ENCODE results near the gene LIPN.

The LIPN gene

DNA sequence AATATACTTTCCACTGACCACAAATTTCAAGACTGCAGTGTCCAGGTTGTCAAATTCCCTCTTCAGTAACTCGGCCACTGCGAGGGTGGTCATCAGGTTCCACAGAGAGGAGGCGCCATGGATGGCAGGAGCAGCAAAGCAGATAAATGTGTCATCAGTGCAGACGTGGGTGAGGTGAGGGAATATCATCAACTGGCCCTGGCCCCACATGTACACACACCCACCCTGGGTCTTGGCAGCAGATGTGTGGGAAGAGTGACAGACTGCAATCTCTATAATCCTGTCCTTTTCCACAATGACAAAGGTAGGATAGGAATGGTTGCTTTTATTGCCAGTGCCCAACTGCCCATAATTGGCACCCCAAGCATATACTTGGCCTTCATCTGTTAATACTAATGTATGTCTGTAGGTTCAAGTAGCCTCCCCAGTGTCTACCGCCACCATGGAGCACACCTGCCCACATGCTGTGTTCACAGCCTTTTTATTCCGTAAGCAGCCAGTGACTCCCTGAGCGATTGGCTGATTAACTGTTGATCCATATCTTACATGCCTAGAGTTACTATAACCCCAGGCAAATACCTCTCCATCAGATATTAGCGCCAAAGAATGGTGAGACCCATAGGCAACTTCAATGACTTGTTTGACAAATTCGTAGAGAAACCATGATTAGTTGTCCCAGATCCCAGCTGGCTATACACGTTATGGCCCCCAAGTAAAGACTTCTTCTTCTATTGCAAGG is 26.4 kb downstream of the LIPN start:
- no peak for DNase-seq

DNA sequence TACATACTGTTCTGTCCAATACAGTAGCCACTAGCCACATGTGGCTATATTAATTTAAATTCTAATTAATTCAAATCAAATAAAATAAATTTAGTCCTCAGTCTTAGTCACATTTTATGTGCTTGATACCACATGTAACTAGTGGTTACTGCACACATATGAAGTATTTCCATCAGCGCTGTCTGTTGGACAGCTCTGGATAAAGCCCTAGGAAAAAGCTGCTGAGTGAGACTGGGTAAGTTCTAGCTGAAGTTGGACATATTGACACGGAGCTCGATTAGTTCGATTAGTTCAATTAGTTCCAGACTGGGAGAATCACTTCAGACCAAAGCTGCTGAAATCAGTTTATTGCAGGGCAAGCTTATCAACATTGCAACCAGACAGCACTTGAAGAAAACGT is 27.6 kb downstream of the LIPN start:
- no peak for DNase-seq

DNA sequence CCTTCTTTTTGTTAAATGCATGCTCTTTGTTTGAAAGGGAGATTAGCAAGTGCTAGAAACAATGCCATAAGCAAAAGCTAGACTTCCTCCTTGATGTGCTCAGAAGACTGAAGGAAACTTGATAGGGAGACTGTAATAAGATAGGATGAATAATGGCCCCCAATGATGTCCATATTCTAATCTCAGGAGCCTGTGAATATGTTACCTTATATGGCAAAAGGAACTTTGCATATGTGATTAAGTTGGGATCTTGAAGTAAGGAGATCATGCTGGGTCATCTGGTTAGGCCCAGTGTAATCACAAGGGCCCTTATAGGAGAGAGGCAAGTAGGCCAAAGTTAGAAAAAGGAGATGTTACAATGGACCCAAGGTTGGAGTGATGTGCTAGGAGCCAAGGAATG is 29.1 kb downstream of the LIPN start:
- DNase-seq, result no peak

DNA sequence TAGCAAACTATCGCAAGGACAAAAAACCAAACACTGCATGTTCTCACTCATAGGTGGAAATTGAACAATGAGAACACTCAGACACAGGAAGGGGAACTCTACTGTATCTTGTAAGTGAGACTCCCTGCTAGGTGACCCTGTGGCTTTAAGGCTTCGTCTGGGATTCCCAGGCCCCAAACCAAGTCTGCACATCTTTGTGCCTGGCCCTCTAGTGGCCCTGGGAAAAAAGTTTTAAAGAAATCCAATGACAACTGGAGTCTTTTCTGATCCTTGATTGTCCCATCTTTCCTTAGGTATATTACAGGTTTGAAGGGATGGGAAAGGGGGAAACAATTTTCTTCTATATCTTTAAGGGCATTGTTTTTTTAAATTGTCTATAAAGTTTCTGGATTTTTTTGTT is 32.1 kb downstream of the LIPN start:
- peak; percentile 44 for DNase-seq

DNA sequence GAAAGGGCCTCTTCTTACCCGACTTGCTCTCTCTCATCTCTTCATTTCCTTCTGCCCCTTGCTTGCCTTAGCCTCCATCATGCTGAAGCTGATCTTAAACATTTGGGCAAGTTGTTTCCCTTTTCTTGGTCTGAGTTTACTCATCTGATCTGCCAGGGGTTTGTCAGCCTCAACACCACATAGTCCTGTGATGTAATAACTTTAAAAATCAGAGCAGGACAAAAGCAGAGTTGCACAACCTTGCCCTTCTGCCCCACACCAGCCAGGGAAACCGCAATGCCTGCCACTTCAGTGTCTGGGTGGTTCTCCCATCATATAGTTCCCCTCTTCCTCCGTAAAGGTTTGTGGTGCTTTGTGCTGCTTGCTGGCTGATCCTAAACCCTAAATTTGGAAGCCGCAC is 32.8 kb downstream of the LIPN start:
- peak; percentile 95 for DNase-seq

DNA sequence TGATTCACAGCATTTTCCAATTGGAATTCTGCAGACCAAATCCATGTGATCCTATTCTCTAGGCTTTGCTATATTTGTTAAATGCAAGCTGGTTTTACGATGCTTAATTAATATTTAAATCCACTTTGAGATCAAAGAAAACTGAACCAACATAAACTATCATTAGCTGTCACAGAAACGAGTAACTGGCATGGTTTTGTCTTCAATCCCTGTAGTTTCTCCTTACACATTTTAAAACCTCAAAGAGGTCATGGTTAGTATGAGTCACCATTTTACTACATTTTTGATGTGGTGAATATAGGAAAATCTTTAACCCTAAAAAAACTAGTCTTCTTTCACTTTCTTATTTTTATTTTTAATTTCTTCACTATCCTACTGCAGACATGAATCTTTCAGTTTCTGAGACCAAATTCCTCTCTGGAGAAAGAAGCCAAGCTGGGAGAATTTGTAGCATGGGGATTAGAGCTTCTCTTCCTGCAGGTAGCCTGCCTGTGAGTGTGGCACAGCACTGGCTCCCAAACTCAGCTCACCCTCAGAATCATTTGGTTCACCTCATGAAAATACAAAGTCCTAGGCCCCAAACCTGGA is 34.0 kb downstream of the LIPN start:
- DNase-seq, result peak; percentile 77

DNA sequence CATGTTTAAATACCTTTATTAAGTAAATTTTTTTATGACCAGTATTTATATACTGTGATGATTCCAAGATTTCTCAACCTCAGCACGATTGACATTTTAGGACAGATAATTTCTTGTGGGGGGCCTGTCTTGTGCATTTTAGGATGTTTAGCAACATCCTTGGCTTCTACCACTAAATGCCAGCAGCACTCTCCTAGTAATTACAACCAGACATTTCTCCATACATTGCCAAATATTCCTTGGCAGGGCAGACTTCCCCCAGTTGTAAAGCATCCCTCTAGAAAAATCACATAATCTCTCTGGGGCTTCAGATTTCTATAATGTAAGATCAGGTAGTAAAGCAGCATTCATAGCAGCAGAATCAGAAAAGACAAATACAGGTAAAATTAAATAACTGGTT is 34.9 kb downstream of the LIPN start:
- peak; percentile 12 for DNase-seq

DNA sequence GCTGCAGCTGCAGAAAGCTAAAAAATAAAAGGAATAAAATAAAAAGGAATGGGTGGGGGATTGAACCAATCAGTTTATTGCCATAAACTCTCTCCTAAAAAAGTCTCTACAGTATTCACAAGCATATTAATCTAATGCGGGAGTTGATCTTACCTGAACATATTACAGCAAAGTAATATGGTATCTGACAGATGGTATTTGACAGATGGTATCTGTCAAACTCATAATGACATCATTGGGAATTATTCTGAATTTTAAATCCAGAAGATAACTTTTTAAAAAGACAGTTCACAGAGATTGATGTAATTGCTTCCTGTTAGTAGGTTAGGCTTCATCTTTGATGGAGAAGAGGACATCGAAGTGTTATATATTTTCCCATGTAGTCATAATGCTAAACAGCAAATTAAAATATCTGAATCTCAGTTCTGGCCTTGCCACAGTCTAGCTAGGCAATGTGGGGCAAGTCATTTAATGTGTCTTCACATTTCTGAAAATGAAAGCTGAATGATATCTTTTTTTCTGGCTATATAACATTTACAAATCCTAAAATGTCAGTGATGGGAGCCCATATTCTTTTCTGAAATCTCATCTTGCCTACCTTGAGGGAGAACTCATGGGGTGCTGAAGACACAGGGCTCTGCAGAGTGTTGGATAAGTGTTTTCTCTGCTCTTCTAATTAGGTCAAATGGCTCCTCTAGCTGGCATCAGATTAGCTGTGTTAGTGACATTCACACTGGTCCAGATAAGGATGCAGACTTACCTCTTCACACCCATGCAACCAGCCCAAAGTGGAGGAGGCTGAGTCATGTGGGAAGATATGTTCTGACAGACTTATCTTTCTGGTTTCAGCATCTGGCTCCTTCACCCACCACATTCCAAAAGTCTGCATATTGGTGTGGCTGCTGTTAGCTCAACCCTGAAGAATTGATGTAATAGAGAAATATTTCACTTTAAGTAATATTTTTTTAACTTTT is 40.6 kb downstream of the LIPN start:
- no peak for DNase-seq

DNA sequence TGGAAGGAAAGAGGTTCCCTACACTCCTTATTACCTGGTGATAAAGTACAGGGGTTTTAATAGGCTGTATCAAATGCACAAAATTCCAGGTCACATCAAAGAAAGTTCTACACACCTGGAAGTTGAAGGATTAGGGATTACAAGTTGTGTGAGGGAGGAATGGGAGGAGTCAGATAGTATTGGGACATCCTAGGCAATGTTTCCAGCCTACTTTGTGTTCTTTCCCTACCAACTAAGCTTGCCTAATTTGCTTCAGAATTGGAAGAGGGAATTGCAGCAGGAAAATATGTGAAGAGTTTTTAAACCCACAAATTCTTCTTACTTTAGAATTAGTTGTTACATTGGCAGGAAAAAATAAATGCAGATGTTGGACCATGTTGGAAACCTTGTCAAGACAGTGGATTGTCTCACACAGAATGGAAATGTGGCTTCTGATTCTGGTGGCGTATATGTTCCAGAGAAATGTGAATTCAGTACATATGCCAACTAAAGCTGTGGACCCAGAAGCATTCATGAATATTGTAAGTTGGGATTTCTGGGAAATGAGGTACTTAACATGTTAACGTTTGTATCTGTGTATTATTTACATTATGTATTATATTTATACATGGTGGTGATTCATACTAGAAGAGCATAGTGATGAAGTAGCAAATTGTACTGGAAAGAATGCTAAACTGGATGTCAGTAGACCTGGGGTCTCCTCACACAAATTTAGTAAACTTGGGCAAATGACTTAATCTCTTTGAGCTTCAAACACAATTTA is 42.9 kb downstream of the LIPN start, which contains the start of gene LIPM:
TSS of gene LIPM (plus strand) at position 208 of the 763 bp plus-strand sequence. CDS start at position 375, 167 bp downstream.
- no peak for DNase-seq

DNA sequence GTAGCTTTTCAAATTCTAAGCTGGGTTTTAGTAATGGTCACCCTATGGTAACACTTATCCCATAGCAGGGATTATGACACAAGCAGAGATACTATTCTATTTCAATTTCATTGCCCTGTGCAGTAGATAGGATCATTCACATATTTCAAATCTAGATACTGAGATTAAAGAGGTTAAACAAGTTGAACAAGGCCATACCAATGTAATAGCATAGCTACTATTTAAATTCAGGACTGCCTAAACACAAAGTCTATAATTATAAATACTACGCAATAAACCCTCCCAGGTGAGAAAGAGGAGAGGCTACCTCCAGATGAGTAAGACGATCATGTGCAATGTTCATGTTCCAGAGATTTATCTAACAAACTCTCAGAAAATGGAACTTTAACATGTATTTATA is 43.8 kb downstream of the LIPN start:
- no peak for DNase-seq

DNA sequence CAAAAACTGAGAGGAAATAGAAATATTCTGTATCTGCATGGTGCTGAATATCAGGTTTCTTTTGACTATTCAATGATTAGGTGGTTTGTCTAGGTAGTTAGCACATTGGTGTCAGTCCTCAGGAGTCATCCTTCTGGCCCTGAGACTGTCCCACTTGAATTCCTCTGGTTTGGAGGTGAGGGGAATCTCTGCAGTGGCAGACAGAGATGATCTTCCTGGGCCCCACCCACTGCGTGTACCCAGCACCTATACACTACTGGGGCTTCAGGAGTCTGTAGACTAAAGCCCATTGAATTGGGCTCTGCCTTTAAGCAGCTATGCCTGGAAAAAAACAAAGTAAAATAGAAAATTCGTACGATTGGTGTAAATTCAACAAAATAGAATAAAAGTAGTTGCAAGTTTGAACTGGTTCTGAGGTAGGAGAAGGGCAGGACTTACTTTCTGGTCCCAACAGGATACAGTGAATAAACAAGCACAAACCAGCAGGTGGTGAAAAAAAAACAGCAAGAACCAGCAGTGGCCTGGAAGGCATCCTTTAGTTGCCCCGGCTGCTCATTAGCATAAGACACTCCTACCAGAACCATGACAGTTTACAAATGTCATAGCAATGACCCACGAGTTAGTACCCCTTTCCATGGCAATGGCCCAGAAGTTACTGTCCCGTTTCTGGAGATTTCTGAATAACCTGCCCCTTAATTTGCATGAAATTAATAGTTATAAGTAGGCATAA is 44.4 kb downstream of the LIPN start:
- DNase-seq, result no peak

DNA sequence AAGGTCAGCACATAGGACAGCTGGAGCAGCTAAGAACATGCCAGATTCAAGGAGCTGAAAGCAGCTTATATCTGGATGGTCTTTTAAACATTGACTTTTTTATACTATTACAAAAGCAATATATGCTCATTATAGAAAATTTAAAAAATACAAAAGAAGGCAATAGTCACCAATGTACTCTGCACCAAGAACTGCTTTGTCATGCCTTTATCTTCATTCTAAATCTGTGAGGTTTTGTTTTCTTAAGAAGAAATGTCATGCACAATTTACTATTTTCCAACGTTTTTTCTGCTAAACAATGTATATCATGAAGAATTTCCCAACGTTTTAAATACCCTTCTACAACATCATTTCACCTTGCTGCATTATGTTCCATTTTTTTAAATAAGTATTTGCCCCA is 45.5 kb downstream of the LIPN start:
- DNase-seq, result no peak

DNA sequence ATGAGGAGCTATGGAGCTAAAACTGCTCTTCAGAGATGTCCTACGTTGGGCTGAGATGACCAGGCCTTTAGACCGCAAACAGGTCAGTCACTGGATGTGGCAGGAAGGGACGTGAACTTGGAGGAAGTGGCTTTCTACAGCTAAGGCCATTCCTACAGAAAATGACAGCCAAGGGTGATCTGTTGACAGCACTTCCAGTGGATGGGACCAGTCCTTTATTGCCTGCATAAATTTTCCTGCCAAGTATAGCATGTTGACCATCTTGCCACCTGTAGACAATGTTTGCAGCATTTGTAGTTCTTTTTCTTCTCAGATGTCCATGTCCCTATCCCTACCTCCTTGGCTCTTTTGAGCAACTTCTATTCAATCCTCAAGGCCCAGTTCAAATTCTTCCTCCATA is 46.1 kb downstream of the LIPN start:
- DNase-seq, result no peak

DNA sequence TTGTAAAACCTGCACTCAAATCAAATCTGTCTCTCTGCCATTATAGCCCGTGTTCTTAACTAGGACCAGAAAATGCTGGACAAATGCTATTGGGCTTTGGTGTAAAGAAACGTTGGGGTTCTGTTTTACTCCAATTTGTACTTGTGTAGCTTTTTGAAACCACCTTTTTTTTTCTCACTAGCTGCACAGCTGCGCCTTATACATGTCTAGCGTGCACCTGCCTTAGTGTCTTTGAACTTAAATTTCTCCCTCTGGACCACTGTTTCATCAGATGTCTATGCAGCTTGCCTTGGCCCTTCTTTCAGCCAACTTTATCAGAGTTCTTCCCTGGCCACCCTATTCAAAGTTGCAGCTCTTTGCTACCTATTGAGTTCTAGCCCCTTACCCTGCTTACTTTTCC is 49.8 kb downstream of the LIPN start:
- DNase-seq, result no peak

DNA sequence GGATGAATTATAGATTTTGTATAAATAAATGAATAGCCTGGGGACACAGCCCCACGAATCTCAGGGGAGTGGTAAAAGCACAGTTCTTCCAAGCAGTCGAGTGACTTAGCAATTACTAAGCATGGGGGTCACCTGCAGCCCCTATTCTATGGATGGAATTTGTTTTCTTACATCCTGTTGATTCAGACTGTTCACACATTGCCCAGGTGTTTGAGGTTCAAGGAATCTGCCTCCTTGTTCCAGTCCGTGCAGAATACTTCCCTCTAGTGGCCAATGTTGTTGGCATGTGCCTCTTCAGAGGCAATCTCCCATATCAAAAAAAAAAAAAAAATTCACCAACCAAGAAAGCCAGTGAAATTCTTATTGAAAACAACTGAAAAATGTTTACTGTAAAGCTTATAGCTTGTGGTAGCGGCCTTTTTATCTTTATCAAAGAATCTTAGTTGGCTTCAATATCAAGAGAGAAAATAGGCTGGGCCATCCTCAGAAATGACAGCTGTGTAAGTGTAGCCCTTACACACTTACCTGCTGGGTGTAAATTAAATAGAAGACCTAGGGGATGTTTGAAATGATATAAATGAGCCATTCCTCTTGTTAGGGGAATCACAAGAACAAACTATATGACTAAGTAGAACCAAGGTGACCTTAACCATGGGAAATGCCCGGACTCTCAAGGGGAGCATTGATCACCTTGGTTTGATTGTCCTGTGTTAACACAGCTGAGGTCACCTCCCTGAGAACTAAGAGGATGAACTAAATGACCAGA is 50.6 kb downstream of the LIPN start:
- DNase-seq, result peak; percentile 61

DNA sequence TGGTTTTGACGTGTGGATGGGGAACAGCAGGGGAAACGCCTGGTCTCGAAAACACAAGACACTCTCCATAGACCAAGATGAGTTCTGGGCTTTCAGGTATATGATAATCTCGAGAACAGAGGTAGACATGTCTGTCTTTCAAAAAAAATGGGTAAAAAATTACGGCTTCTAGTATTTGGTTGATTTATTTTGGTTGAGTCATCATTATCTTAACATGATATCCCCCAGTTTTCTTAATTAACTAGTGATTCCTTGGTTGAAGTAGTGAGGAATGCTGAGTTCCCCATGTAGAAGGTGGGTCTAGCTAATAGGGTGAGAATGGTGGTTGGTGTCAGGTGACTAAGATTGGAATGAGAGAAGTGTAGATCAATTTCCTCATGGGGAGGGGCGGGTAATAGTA is 53.4 kb downstream of the LIPN start:
- no peak for DNase-seq

DNA sequence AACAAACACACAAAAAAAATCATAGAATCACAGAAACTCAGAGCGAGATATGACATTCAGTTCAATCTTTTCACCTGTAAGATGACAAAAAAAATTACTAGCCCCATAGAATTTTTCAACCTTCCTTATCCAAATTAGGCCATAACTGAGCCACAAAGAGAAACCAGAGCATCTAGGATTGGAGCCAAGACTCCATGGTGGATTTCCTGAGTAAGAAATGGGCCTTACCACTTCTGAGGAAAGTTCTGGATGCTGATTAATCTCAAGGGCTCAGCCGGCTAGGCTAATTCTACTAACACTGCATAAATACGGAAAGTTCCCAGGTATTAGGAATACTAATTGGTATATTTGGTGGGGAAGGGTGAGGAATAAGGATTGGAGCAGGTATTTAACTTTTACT is 59.5 kb downstream of the LIPN start:
- DNase-seq, result no peak

DNA sequence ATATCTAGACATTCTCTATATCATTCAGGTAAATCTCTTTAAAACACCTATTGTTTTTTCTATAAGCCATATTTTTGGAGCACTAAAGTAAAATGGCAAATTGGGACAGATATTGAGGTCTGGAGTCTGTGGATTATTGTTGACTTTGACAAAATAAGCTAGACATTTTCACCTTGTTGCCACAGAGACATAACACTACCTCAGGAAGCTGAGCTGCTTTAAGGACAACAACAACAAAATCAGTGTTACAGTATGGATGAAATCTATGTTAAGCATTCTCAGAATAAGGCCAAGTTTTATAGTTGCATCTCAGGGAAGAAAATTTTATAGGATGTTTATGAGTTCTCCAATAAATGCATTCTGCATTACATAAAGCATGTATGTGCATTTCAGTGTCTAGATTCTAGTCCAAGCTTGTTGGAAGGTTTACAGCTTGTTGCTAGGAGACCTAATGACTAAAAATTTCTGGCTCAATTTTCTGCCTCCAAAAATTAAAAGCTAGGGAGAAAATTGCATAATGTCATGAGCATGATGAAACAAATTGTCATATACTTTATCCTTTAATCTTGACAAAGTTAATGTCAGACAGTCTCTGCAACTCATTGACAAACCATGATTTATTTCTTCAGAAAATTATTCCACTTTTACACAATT is 61.1 kb downstream of the LIPN start:
- DNase-seq, result peak; percentile 27

DNA sequence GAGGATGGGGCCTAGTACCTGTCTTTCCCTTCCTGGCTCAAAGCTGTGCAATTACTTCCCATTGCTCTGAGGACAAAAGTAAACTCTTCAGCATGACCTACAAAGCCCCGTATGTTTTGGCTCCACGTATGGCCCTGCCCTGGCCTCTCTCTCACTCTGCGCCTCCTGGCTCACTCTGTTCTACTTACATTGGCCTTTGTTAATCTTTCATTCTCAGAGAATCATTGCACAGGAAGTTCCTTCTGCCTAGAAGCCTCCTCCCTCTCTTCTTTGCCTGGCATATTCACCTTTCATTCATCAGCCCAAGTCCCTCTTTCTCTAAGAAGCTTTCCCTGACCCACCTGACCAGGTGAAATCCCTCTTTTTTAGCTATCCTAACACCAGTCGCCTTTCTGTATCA is 66.6 kb downstream of the LIPN start:
- no peak for DNase-seq

DNA sequence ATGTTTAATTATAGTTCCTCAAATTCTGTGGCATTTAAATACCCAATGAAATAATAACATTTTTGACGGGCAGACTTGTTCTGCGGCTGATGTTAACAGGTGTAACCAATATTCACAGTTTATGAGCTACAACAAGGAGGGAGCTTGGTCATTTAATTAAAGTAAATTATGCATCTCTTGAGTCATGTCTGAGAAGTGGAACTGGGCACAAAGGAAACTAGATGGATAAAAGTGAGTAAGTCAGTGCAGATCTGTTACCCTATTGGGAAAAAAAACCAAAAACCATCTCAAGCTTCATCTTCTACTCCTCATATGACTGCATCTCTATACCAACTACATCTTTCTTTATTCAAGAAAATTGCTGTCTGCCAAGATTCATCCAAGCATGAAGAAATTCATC is 67.9 kb downstream of the LIPN start:
- DNase-seq, result no peak

DNA sequence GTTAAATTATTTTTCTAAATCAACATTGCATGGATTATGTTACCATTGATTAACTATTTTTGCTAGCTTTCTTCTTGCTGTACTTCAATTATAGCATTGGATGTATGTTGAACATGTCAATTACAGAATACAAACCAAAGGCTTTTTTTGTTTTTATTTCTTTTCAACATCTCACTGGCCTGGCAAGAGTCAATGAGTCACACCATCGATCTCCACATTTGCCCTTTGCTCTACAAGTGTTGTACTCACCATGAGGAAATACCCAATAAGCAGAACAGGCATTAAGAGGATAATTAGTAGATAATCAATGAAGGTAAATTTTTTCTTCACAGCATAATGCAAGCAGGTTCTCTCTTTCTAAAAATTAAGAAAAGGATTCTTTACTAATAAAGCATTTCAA is 68.5 kb downstream of the LIPN start:
- DNase-seq, result no peak
